HCT116 (cell line): Measurements from ENCODE around the gene STAM. TPM values are rescaled to one million over a fixed set of nuclear protein-coding genes. Genes with fewer than 3 reads are reported as not detected.

Experiments used
- ATAC-seq: fragments of 200-7000 bp; cut with Tn5 transposase; 2 replicates; pipeline ENCODE4 v1.9.1; 2020; ENCODE audit warnings: mild to moderate bottlenecking, moderate library complexity
- BruUV-seq: library from RNA; stranded (reverse); fragments of 400-500 nt; replicated peaks from 2 replicates; lab custom pipeline; 2021; lab: Mats Ljungman, UMichigan
- CTCF ChIA-PET: fragments of 300-600 bp; sonication (Branson Sonifier 250); formaldehyde crosslinking; loops from one replicate; lab custom pipeline; 2021; ENCODE audit warnings: antibody characterized with exemption; lab: Charles Lee
- POLR2A ChIA-PET: fragments of 300-600, 350-600 bp; sonication (Branson Sonifier 250); formaldehyde crosslinking; loops from one replicate; lab custom pipeline; 2021; ENCODE audit warnings: antibody characterized with exemption; lab: Charles Lee
- RAD21 ChIA-PET, 2 experiments: fragments of 300-600 bp; sonication (Branson Sonifier 250); formaldehyde crosslinking; loops; one replicate each; lab custom pipeline; 2023; ENCODE audit warnings: low total read pairs in 2 of 2; ENCODE audit not compliant: uncharacterized antibody in 2 of 2, unreplicated experiment in 2 of 2, low non-redundant PET in 1 of 2; lab: Charles Lee
- DNase-seq: peaks from one replicate; pipeline ENCODE4 v3.0.0-alpha.2; 2010; ENCODE audit warnings: low read depth, low spot score
- H2AFZ ChIP-seq: fragments of 200-600 bp; shearing (Covaris generic), sonication (generic); 2 replicates; pipeline ENCODE4 v1.6.1; 2017; ENCODE audit warnings: low read depth, mixed run types, mixed read lengths, antibody characterized with exemption, low read length; ENCODE audit not compliant: poor library complexity, severe bottlenecking
- H3K27ac ChIP-seq: 2 replicates; pipeline ENCODE4 v1.5.1; 2012; ENCODE audit warnings: low read depth, low read length
- H3K27me3 ChIP-seq: fragments of 200-600 bp; sonication (generic); 2 replicates; pipeline ENCODE4 v1.6.1; 2016; ENCODE audit warnings: mixed run types, low read length, mixed read lengths; ENCODE audit not compliant: insufficient read depth
- H3K36me3 ChIP-seq, 2 experiments: fragments of 200-500 bp in 1 of 2; fragments of 200-600 bp in 1 of 2; sonication (Bioruptor generic) in 1 of 2; sonication (generic) in 1 of 2; 2 replicates each; pipeline versions ENCODE4 v1.5.1 to v1.6.1; 2014 to 2016; ENCODE audit warnings: low read length in 2 of 2, inconsistent platforms in 1 of 2, mixed read lengths in 1 of 2, mixed run types in 1 of 2; ENCODE audit not compliant: insufficient read depth in 2 of 2, control insufficient read depth in 1 of 2
- H3K4me1 ChIP-seq, 2 experiments: fragments of 200-600 bp in 1 of 2; sonication (generic) in 1 of 2; 2 replicates each; pipeline versions ENCODE4 v1.5.1 to v1.6.1; 2012 to 2017; ENCODE audit warnings: low read length in 2 of 2, inconsistent platforms in 1 of 2, mild to moderate bottlenecking in 1 of 2, mixed read lengths in 1 of 2, mixed run types in 1 of 2, moderate library complexity in 1 of 2; ENCODE audit not compliant: insufficient read depth in 2 of 2, control insufficient read depth in 1 of 2
- H3K4me2 ChIP-seq: fragments of 200-600 bp; sonication (generic); 2 replicates; pipeline ENCODE4 v1.6.1; 2017; ENCODE audit warnings: mixed run types, low read length, mixed read lengths
- H3K4me3 ChIP-seq, 2 experiments: fragments of 200-600 bp in 1 of 2; sonication (generic) in 1 of 2; replicated peaks in 1 of 2; 2 replicates each; pipeline ENCODE4 v1.5.1; 2011 to 2016; ENCODE audit warnings: low read length in 2 of 2, control low read depth in 1 of 2, low read depth in 1 of 2, mild to moderate bottlenecking in 1 of 2, mixed read lengths in 1 of 2, mixed run types in 1 of 2
- H3K79me2 ChIP-seq: fragments of 200-600 bp; sonication (generic); 2 replicates; pipeline ENCODE4 v1.6.1; 2017; ENCODE audit warnings: mild to moderate bottlenecking, mixed run types, low read length, moderate library complexity, mixed read lengths; ENCODE audit not compliant: insufficient read depth
- H3K9ac ChIP-seq: fragments of 200-600 bp; sonication (generic); 2 replicates; pipeline ENCODE4 v1.6.1; 2016; ENCODE audit warnings: low read length, mixed read lengths
- H3K9me2 ChIP-seq: fragments of 200-600 bp; sonication (generic), shearing (Covaris generic); 2 replicates; pipeline ENCODE4 v1.6.1; 2017; ENCODE audit warnings: mixed run types, mild to moderate bottlenecking, moderate library complexity; ENCODE audit not compliant: insufficient read depth
- H3K9me3 ChIP-seq, 2 experiments: fragments of 200-500 bp in 1 of 2; fragments of 200-600 bp in 1 of 2; sonication (Bioruptor generic) in 1 of 2; sonication (generic) in 1 of 2; 2 replicates each; pipeline ENCODE4 v1.6.1; 2014 to 2017; ENCODE audit warnings: low read length in 2 of 2, mixed read lengths in 2 of 2, inconsistent platforms in 1 of 2, low read depth in 1 of 2, mild to moderate bottlenecking in 1 of 2, mixed run types in 1 of 2, moderate library complexity in 1 of 2; ENCODE audit not compliant: control insufficient read depth in 1 of 2, insufficient read depth in 1 of 2
- H4K20me1 ChIP-seq: fragments of 200-600 bp; sonication (generic), shearing (Covaris generic); 2 replicates; pipeline ENCODE4 v1.6.1; 2017; ENCODE audit warnings: mixed run types, mild to moderate bottlenecking, moderate library complexity; ENCODE audit not compliant: insufficient read depth
- ATF3 ChIP-seq: IDR thresholded peaks from 2 replicates; pipeline ENCODE4 v1.6.1; 2012
- CEBPB ChIP-seq: IDR thresholded peaks from 2 replicates; pipeline ENCODE4 v1.6.1; 2012; ENCODE audit warnings: low read depth
- CTCF ChIP-seq, 3 experiments: fragments of 200-600 bp in 1 of 3; sonication (generic) in 1 of 3; IDR thresholded peaks in 2 of 3; conservative IDR thresholded peaks in 1 of 3; 2 replicates each; pipeline ENCODE4 v1.5.1; 2012 to 2017; ENCODE audit warnings: low read depth in 2 of 3, low read length in 2 of 3, antibody characterized with exemption in 1 of 3, borderline replicate concordance in 1 of 3, control low read depth in 1 of 3, mild to moderate bottlenecking in 1 of 3, mixed read lengths in 1 of 3, mixed run types in 1 of 3, moderate library complexity in 1 of 3; ENCODE audit not compliant: insufficient read depth in 1 of 3
- EGR1 ChIP-seq: IDR thresholded peaks from 2 replicates; pipeline ENCODE4 v1.6.1; 2012; ENCODE audit warnings: low read depth
- ELF1 ChIP-seq: IDR thresholded peaks from 2 replicates; pipeline ENCODE4 v1.6.1; 2012; ENCODE audit warnings: low read depth, borderline replicate concordance
- EZH2phosphoT487 ChIP-seq: fragments of 200-600 bp; IDR thresholded peaks from 2 replicates; pipeline ENCODE4 v1.6.1; 2018; ENCODE audit warnings: antibody characterized with exemption, borderline replicate concordance
- MAX ChIP-seq: IDR thresholded peaks from 2 replicates; pipeline ENCODE4 v1.6.1; 2012
- POLR2A ChIP-seq: IDR thresholded peaks from 2 replicates; pipeline ENCODE4 v1.7.0; 2011; ENCODE audit warnings: borderline replicate concordance; ENCODE audit not compliant: insufficient read depth, insufficient read length; ENCODE audit errors: extremely low read depth
- POLR2AphosphoS5 ChIP-seq: IDR thresholded peaks from 2 replicates; pipeline ENCODE4 v1.6.1; 2011; ENCODE audit warnings: mild to moderate bottlenecking, low read depth, low read length, moderate library complexity
- RAD21 ChIP-seq: IDR thresholded peaks from 2 replicates; pipeline ENCODE4 v1.6.1; 2012; ENCODE audit warnings: low read depth, mild to moderate bottlenecking
- REST ChIP-seq: IDR thresholded peaks from 2 replicates; pipeline ENCODE4 v1.6.1; 2012; ENCODE audit warnings: low read depth
- SIN3A ChIP-seq: IDR thresholded peaks from 2 replicates; pipeline ENCODE4 v1.6.1; 2012; ENCODE audit warnings: low read depth
- SRF ChIP-seq: IDR thresholded peaks from 2 replicates; pipeline ENCODE4 v1.6.1; 2012; ENCODE audit warnings: low read depth
- TCF7L2 ChIP-seq: IDR thresholded peaks from 2 replicates; pipeline ENCODE4 v1.7.0; 2011; ENCODE audit warnings: borderline replicate concordance, inconsistent platforms; ENCODE audit not compliant: insufficient read depth, insufficient read length; ENCODE audit errors: extremely low read depth
- ZBTB33 ChIP-seq: IDR thresholded peaks from 2 replicates; pipeline ENCODE4 v1.6.1; 2011; ENCODE audit warnings: mild to moderate bottlenecking, low read length, moderate library complexity; ENCODE audit not compliant: insufficient replicate concordance; ENCODE audit errors: extremely low read depth
- ZFX ChIP-seq: fragments of 450-650 bp; IDR thresholded peaks from 2 replicates; pipeline ENCODE4 v1.6.1; 2017
- intact Hi-C: fragments of 100-400 bp; cut with micrococcal nuclease; formaldehyde crosslinking; loops from 2 replicates; pipeline ENCODE4 v1.10.0; 2022
- total RNA-seq: library from RNA; stranded (reverse); gene quantifications from one replicate; pipeline ENCODE4 v1.2.1, GENCODE V29; 2021; ENCODE audit not compliant: unreplicated experiment

STAM gene
- total RNA-seq, 1 experiment from 2014 or later = 23.0 TPM

GRCh38 chr10:17698696-17699095, 54.7 kb downstream of the STAM start:
- H3K9me2 ChIP-seq = no peaks in the 10 kb centered on the region
- H3K9me3 ChIP-seq = no peaks in the 10 kb centered on the region
- H3K4me3 ChIP-seq = no peak overlapping the region
- no peak overlapping the region for H3K4me2 ChIP-seq
- no peak for ATAC-seq
- RAD21 ChIA-PET = no interaction called here
- H3K79me2 ChIP-seq = 0 out of 2 replicates have a peak, but pooled peaks cover 5% of the 10 kb centered on the region
- H3K9ac ChIP-seq = no peak overlapping the region
- CTCF ChIA-PET = no interaction called here
- TF ChIP-seq SRF (no peak), EZH2phosphoT487 (no peak), ATF3 (no peak), CTCF (IDR thresholded peaks at IDR 0.05 in 2 of 3, conservative IDR thresholded peaks at IDR 0.05 in 1 of 3; ENCODE audit: borderline replicate concordance in 1 of 3, insufficient read depth in 1 of 3, low read depth in 2 of 3, low read length in 2 of 3) (no peak), MAX (no peak), TCF7L2 (no peak), REST (no peak), ZBTB33 (no peak), ELF1 (no peak), SIN3A (no peak), EGR1 (no peak), CEBPB (no peak), POLR2A (no peak), ZFX (no peak), POLR2AphosphoS5 (no peak), RAD21 (no peak)
- DNase-seq = no peak
- no peak overlapping the region for H2AFZ ChIP-seq
- H3K27ac ChIP-seq = no peak overlapping the region
- no TSS peak for BruUV-seq
- POLR2A ChIA-PET = no interaction called here
- no peaks in the 10 kb centered on the region for H3K4me1 ChIP-seq
- intact Hi-C loops = no loop called here
- no peaks in the 10 kb centered on the region; the same call in 1 of the 2 replicates for H4K20me1 ChIP-seq
- no peaks in the 10 kb centered on the region for H3K27me3 ChIP-seq
- H3K36me3 ChIP-seq = peaks cover 7 to 9% of the 10 kb centered on the region in 2 experiments; a peak in 2 of 4 replicates
